HEK293T (cell line): ENCODE results near the gene CCDC33.

ENCODE experiments used
- CTCF ChIA-PET: fragments of 350-600 bp; formaldehyde crosslinking; extraction: SDS; loops from one replicate; lab custom pipeline; 2021; ENCODE audit warnings: antibody characterized with exemption, inconsistent platforms; lab: Yijun Ruan, JAX
- POLR2A ChIA-PET: fragments of 350-600 bp; formaldehyde crosslinking; extraction: SDS; loops from one replicate; lab custom pipeline; 2020; ENCODE audit warnings: antibody characterized with exemption, inconsistent platforms; lab: Yijun Ruan, JAX
- DNase-seq: peaks from one replicate; pipeline ENCODE4 v3.0.0; 2012; ENCODE audit warnings: mixed read lengths; ENCODE audit errors: extremely low spot score
- ARNT ChIP-seq: fragments of 450-650 bp; IDR thresholded peaks from 2 replicates; pipeline ENCODE4 v1.6.1; 2017; ENCODE audit warnings: mild to moderate bottlenecking
- BHLHE40 ChIP-seq: fragments of 450-650 bp; IDR thresholded peaks from 2 replicates; pipeline ENCODE4 v1.6.1; 2016; ENCODE audit warnings: mild to moderate bottlenecking, moderate library complexity, borderline replicate concordance
- CTBP1 ChIP-seq: fragments of 450-650 bp; IDR thresholded peaks from 2 replicates; pipeline ENCODE4 v1.6.1; 2016; ENCODE audit warnings: borderline replicate concordance
- ELF4 ChIP-seq: fragments of 450-650 bp; IDR thresholded peaks from 2 replicates; pipeline ENCODE4 v1.6.1; 2017; ENCODE audit warnings: antibody characterized with exemption
- FOXA1 ChIP-seq: fragments of 450-650 bp; IDR thresholded peaks from 2 replicates; pipeline ENCODE4 v1.6.1; 2016; ENCODE audit warnings: mild to moderate bottlenecking
- FOXK2 ChIP-seq: fragments of 450-650 bp; IDR thresholded peaks from 2 replicates; pipeline ENCODE4 v1.6.1; 2016; ENCODE audit warnings: mild to moderate bottlenecking
- FOXM1 ChIP-seq: fragments of 450-650 bp; IDR thresholded peaks from 2 replicates; pipeline ENCODE4 v1.6.1; 2017; ENCODE audit warnings: mild to moderate bottlenecking, borderline replicate concordance
- HDGF ChIP-seq: fragments of 450-650 bp; IDR thresholded peaks from 2 replicates; pipeline ENCODE4 v1.6.1; 2017; ENCODE audit warnings: antibody characterized with exemption, borderline replicate concordance
- L3MBTL2 ChIP-seq: fragments of 450-650 bp; conservative IDR thresholded peaks from 2 replicates; pipeline ENCODE4 v1.6.1; 2016; ENCODE audit warnings: mild to moderate bottlenecking
- LEF1 ChIP-seq: fragments of 450-650 bp; IDR thresholded peaks from 2 replicates; pipeline ENCODE4 v1.6.1; 2017; ENCODE audit warnings: mild to moderate bottlenecking, borderline replicate concordance
- NFRKB ChIP-seq: fragments of 450-650 bp; IDR thresholded peaks from 2 replicates; pipeline ENCODE4 v1.6.1; 2016; ENCODE audit warnings: mild to moderate bottlenecking, moderate library complexity
- SP1 ChIP-seq: fragments of 450-650 bp; IDR thresholded peaks from 2 replicates; pipeline ENCODE4 v1.6.1; 2017
- SUZ12 ChIP-seq: fragments of 450-650 bp; IDR thresholded peaks from 2 replicates; pipeline ENCODE4 v1.6.1; 2016; ENCODE audit warnings: mild to moderate bottlenecking
- TARDBP ChIP-seq: fragments of 450-650 bp; IDR thresholded peaks from 2 replicates; pipeline ENCODE4 v1.6.1; 2016
- ZNF384 ChIP-seq: fragments of 450-650 bp; IDR thresholded peaks from 2 replicates; pipeline ENCODE4 v1.6.1; 2016
- TF ChIP-seq, protein P1 (sequence below): fragments of 450-650 bp; IDR thresholded peaks from 2 replicates; pipeline ENCODE4 v1.6.1; 2016

CCDC33 gene

DNA sequence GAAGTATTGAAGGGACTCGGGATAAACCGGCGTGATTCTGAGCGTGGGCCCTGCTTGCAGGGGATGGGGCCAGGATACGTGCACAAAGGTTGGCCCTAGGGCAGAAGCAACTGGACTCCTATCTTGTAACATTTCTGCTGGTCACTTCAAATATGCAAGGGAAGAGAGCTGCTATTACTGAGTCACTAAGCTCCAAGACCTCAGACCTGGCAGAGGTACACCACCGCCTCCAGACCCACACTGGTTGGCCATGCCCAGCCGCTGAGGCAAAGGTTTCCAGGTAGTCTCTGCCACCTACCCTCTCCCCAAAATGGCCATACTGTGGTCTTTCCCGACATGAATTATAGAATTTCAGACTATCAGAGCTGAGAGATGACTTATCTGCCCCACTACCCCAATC lies 20.2 kb upstream of the CCDC33 start:
- ChIA-PET CTCF (interaction anchor here (0.9 kb wide), 1 partner anchor 13 kb away, joined by 4 read pairs; the partner anchor contains the start of gene STRA6), POLR2A (no interaction called here)
- DNase-seq: no peak
- no peak for TF ChIP-seq NFRKB
- TF ChIP-seq L3MBTL2: no peak
- TF ChIP-seq SUZ12: no peak
- TF ChIP-seq LEF1: no peak
- TF ChIP-seq, protein P1, sequence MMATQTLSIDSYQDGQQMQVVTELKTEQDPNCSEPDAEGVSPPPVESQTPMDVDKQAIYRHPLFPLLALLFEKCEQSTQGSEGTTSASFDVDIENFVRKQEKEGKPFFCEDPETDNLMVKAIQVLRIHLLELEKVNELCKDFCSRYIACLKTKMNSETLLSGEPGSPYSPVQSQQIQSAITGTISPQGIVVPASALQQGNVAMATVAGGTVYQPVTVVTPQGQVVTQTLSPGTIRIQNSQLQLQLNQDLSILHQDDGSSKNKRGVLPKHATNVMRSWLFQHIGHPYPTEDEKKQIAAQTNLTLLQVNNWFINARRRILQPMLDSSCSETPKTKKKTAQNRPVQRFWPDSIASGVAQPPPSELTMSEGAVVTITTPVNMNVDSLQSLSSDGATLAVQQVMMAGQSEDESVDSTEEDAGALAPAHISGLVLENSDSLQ: no peak
- TF ChIP-seq CTBP1: no peak
- no peak for TF ChIP-seq SP1
- TF ChIP-seq ZNF384: no peak
- no peak for TF ChIP-seq FOXA1
- TF ChIP-seq ELF4: no peak
- no peak for TF ChIP-seq BHLHE40
- TF ChIP-seq ARNT: no peak
- no peak for TF ChIP-seq HDGF
- TF ChIP-seq FOXK2: no peak
- TF ChIP-seq TARDBP: no peak
- no peak for TF ChIP-seq FOXM1

DNA sequence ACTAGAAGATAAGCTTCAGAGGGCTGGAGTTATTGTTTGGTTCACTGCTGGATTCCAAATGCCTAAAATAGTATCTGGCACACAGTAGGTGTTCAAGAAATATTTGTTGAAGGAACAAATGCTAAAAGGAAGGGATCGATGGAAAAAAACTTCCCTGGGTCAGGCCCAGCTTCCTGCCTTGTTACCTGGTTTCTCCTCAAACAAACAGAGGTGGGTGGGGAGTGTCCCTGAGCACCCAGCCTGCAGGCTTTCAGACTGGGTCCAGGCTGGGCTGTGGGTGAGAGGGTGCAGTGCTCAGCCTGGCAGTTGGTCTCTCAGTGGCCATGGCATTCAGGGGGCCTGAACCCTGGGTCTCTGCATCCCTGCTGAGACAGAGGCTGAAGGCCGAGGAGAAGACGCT lies 19.2 kb upstream of the CCDC33 start:
- TF ChIP-seq LEF1 (no peak), FOXK2 (no peak), FOXM1 (no peak), ELF4 (no peak), TARDBP (no peak), HDGF (no peak), FOXA1 (no peak), ZNF384 (no peak), BHLHE40 (no peak), SUZ12 (no peak), L3MBTL2 (no peak), SP1 (no peak)
- TF ChIP-seq, protein P1: no peak
- DNase-seq: no peak
- ChIA-PET POLR2A (interaction anchor here (1.1 kb wide), 1 partner anchor 14 kb away, joined by 3 read pairs; the partner anchor contains the start of gene STRA6), CTCF (no interaction called here)

DNA sequence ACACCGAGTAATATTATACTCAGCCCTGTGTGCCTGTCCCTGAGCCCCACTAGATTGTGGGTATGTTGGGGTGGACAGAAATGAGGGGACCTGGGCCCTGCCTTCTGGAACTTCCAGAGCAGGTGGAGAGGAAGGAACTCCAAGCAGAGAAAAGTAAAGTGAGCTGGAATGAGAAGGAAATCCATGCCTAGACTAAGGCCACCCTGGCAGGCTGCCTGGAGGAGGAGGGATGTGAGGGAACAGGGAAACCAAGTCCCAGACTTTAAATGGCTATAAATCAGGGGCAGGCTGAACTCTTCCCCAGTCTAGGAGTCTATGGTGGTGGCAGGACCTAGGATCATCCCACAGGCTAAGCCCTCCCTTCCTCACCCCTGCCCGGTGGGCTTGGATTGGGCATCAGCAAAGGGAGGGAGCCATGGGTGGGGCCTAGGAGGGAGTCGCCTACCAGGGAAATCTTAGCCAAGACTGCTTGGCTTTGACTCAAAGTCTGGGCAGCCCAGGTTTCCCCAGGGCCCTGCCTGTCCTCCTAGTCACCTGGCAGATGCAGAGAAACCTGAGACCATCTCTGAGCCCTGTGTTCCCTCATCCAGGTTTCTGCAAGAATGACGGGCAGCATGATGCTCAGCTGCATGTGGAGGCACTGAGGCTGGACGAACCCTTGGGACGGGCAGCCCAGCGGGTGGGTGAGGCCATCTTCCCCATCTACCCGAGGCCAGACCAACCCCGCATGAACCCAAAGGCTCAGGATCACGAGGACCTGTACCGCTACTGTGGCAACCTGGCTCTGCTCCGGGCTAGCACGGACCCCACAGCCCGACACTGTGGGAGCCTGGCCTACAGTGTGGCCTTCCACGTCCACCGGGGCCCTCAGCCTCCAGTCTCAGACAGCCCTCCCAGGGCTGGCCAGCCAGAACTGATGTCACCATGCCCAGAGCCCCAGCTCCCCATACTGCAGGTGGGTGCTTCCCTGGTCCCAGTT lies 17.9 kb upstream of the CCDC33 start:
- POLR2A ChIA-PET: no interaction called here
- no peak for TF ChIP-seq LEF1
- no peak for TF ChIP-seq SP1
- no peak for TF ChIP-seq L3MBTL2
- TF ChIP-seq HDGF: no peak
- TF ChIP-seq CTBP1: no peak
- TF ChIP-seq TARDBP: no peak
- CTCF ChIA-PET: no interaction called here
- DNase-seq: no peak

DNA sequence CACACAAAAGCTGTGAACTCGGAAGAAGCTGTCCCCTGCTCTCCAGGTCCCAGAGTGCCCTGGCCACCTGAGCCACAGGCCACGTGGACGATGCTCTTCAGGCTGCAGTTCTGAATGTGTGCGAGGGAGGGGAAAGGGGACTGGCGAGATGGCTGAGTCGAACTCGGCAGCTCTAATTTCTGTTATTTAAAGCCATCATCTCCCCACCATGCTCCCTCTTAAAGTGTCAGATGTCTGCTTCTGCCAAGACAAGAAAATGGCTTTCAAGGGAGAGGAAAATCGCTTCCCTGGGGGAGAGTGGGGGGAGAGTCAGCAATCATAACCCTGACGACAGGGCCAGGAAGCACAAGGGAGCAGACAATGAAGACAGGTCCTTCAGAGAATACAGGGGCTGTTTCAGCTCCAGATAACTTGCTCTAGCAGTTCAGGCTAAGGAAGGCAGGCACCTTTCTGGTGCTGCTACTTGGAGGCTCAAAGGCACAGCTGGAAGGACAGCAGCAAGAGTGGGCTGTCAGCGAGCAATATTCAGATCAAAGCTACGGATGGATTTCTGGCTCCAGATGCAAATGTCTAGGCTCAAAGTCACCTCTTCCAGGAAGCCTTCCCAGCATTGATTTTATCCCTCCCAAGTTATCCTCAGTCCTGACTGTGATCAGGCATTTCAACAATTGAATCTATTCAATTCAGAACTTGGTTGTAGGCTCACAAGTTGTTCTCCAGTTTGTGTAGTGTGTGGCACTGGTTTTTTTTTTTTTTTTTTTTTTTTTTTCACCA lies 15.5 kb upstream of the CCDC33 start:
- DNase-seq: no peak
- POLR2A ChIA-PET: interaction anchor here (1.2 to 1.5 kb wide), 2 partner anchors 17 to 18 kb away, joined by 3 to 4 read pairs; partner anchors contain the start of gene STRA6
- CTCF ChIA-PET: interaction anchor here (0.8 kb wide), 1 partner anchor 10 kb away, joined by 6 read pairs; no protein-coding TSS in a partner anchor
- TF ChIP-seq SUZ12: no peak
- 0 out of 2 replicates have a peak, but pooled peaks have one; percentile 44 for TF ChIP-seq ZNF384
- TF ChIP-seq, protein P1: no peak
- no peak for TF ChIP-seq HDGF
- no peak for TF ChIP-seq BHLHE40
- TF ChIP-seq ELF4: no peak

DNA sequence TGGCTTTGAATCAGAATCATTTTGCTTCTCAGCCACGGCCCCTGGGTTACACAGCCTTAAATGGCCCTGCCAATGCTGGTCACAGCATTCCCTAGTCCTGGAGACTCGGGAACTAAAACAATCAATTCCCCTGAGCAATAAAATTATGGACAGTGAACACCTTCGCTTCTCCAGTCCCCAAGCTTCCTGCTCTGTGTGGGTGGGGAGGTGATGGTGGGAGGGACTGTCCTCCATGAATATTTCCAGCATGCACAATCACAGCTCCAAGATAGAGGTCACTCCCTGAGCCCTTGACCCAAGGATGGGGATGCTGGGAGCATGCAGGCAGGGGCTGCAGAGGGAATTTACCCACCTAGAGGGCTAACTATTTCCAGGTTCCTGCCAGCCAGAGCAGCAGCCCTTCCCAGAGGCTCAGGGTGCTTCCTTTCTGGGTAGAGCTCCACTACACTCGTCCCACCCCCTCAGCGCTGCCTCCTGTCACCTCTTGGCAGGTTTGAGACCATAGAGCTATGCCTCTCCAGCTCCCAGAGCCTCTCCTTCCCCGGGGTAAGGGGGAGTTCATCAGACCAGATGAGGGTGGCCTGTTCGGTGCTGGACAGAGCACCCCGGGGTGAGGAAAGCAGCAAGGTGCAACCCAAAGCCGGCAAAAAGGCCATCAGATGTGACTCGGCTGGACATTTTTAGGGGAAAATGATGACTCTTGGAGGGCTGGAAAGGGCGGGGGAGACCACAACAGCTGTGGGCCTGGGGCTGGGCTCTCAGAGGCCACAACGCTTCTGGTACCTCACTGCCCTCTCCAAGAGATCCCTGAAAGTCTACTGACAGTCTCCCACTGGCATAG lies 14.5 kb upstream of the CCDC33 start:
- ChIA-PET POLR2A (interaction anchor here (1.2 to 1.5 kb wide), 3 partner anchors 11 to 19 kb away, joined by 3 to 4 read pairs (median 3); partner anchors contain the start of gene STRA6), CTCF (interaction anchor here (1.3 kb wide), 1 partner anchor 13 kb away, joined by 3 read pairs; no protein-coding TSS in a partner anchor)
- TF ChIP-seq BHLHE40 (no peak), HDGF (no peak), TARDBP (no peak), ELF4 (no peak), FOXK2 (no peak), ARNT (no peak)
- no peak for DNase-seq
